Neural cell (in vitro differentiated cells): ENCODE results near the gene SLC29A1.

Source experiments
- CTCF ChIP-seq: fragments of 450-650 bp; IDR thresholded peaks from 2 replicates; pipeline ENCODE4 v1.5.1; 2014; ENCODE audit warnings: antibody characterized with exemption, mild to moderate bottlenecking, moderate library complexity; ENCODE audit not compliant: poor library complexity, severe bottlenecking
- EZH2 ChIP-seq: fragments of 200-600, 300-800 bp; shearing (Covaris generic), sonication (generic); IDR thresholded peaks from 2 replicates; pipeline ENCODE4 v1.6.1; 2014; ENCODE audit warnings: antibody characterized with exemption, low read length, borderline replicate concordance, mild to moderate bottlenecking; ENCODE audit not compliant: insufficient read depth, poor library complexity, severe bottlenecking

DNA sequence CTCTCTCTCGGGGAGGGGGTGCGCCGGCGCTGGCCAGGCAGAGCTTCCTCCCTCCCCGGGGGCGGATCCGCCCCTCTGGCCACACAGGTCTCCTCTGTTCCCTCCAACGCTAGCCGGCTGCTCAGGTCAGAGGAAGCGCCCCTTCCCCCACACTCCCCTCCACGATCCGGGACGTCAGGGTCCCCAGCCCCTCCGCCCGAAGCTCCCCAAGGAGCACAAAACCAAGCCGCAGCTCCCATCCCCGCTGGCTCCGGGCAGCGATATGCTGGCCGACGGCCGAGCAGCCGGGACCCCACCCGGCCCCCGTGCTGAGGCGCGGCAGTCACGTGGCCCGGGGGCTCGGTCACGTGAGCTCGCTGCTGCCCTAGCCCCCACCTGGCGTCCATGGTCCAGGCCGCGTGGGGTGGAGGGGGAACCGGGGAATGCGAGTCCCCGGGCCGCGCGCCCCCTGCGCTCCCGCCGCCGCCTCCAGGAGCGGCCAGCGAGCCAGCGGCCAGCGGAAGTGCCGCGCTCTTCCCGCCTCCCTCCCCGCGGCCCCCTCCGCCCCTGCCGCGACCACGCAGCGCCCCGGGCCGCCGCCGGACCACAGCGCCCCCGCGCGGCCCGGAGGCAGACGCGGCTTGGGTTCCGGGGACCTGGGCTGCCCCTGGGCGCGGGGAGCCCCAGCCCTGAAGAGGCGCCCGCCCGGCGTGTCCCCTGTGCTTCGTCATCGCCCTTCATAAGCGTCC, 33.8 kb downstream of the SLC29A1 start, which contains the start of gene SLC35B2:
- TF ChIP-seq CTCF = peak; percentile 86
- no peak for TF ChIP-seq EZH2
